HG03139 (cell line): ENCODE data around the gene CXorf65.

Source experiments
- ATAC-seq: cut with Tn5 transposase; IDR thresholded peaks from one replicate; pipeline ENCODE4 v1.9.1; 2021; ENCODE audit not compliant: unreplicated experiment

The CXorf65 gene

DNA sequence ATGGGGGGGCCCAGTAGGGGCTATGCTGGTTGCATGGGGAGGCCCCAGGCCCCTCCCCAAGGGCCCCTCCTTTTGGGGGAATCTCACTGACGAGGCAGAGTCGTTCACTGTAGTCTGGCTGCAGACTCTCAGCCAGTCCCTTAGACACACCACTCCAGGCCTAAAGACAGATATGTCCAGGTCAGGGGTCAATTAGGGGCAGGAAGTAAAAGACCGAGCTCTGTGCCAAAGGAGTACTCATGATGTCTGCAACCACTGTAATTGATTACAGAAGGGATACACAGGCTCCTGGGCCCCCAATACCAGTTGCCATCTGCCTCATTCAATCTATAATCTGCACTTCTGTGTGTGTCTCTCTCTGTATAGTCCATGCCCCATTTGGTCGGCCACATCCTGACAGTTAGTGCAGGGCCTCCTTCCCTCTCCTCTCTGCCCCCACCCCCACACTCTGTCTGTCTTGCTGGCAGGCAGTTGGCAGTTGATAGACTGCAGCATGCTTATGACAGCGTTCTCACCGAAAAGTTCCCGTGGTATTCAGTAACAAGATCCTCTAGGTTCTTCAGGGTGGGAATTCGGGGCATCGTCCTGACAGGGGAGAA lies 1.3 kb upstream of the CXorf65 start:
- ATAC-seq = no peak

DNA sequence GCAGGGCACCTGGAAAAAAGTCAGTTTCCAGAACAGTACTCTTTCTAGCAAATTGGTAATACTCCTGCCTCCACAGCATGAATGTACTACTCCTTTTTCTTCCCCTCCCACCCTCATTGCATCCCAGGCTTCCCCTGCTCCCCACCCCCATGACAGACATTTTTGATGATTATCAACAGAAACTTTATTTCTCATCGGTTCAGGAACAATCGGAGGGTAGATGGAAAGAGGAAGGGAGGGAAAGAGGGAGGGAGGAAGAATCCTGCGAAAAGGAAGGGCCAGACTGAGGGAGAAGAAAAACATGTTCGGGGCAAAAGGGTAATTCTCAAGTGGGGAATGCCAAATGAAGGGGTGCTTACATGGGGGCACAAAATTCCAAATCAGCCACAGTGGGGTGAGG lies 705 bp upstream of the CXorf65 start:
- ATAC-seq = no peak

DNA sequence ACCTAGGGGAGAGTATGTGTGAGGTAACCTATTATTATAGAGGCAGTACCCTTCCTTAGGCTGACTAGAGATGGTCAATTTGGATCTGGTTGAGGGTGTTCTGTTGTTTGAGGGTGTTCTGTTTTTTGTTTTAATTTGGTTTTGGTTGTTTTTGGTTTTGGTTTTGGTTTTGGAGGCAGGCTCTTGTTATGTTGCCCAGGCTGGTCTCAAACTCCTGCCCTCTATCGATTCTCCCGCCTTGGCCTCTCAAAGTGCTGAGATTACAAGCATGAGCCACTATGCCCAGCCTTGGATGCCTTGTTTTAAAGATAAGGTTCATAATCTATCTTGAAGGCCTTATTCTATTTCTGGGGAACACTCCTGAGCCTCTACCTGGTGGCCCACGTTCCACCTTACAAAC lies 912 bp downstream of the CXorf65 start:
- ATAC-seq = no peak

DNA sequence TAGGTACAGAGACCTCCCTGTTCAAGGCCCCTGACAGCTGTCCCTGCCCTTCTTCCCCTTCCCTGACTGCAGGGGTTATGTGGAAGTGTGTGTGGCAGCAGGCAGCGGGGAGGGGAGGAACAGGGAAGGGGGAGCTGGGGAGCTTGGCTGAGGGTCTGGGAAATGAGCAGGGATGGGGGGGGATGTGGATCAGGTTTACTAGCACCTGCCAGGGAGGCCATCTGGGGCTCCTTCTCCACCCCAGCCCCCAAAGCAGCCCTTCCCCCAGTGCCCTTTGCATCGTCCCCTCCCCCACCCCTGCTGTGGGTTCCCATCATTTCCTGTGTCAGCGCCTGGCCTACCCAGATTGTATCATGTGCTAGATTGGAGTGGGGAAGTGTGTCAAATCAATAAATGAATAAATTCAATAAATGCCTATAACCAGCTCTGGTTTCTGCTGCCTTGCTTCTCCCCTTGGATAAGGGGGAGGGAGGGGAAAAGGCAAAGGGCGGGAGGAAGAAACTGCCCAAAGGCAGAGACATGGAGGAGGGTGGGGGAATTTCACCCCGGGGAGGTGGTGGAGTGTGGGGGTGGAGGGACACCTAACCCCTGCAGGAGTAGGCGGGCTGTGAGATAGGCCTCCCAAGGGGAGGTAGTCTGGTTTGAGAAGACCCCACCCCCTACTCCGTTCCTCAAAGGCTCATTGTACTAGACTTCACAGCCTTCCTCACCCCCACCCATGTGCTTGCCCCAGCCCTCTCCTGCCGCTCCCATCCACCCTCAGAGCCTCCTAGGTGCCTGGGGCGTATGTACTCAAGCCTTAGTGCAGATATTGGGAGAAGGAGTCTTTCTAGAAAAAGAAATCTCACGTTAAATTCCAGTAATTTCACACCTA lies 3.2 kb downstream of the CXorf65 start:
- no peak for ATAC-seq

DNA sequence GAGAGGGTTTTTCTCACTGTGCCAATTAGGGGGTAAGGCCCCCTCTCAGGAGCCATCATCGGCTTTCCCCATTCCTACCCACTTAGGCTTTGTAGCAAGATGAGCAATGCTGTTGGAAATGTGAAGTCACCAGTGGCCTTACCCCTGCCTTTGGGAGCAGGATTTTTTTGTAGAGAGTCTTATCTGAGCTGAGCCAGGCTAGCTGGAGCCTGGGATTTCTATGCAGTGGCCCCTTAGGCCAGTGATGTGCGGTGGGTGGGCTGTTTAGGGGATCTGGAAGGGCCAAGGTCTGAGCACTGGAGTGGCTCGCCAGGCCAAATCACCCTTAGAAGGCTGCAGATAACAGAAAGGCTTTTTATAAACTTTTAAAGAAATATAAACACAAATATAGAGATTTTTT lies 4.2 kb downstream of the CXorf65 start:
- no peak for ATAC-seq

DNA sequence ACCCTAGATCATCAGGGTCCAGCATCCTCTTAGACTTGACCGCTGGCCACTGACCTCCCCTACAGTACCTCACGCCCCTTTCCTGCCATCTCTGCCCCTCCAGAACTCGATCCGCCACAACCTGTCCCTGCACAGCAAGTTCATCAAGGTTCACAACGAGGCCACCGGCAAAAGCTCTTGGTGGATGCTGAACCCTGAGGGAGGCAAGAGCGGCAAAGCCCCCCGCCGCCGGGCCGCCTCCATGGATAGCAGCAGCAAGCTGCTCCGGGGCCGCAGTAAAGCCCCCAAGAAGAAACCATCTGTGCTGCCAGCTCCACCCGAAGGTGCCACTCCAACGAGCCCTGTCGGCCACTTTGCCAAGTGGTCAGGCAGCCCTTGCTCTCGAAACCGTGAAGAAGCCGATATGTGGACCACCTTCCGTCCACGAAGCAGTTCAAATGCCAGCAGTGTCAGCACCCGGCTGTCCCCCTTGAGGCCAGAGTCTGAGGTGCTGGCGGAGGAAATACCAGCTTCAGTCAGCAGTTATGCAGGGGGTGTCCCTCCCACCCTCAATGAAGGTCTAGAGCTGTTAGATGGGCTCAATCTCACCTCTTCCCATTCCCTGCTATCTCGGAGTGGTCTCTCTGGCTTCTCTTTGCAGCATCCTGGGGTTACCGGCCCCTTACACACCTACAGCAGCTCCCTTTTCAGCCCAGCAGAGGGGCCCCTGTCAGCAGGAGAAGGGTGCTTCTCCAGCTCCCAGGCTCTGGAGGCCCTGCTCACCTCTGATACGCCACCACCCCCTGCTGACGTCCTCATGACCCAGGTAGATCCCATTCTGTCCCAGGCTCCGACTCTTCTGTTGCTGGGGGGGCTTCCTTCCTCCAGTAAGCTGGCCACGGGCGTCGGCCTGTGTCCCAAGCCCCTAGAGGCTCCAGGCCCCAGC lies 5.7 kb downstream of the CXorf65 start:
- no peak for ATAC-seq

DNA sequence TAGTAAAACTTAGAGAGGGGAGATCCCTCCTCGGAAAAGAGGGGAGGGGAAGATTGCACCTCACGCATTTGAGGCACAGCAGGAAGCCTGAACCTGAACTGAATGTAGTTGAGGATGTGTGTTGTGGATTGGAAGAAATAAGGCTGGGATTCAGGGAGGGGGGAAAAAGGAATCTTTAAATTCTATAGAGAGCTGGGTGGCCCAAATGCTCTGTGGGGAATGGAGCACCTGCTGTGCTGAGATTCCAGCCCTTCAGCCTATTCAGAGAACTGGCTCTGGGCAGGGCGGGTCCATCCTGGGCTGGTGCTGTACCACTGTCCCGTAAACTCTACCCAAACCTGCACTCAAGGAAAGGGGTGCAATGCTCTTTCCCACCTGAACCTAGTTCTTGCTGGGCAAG lies 6.8 kb downstream of the CXorf65 start:
- no peak for ATAC-seq

DNA sequence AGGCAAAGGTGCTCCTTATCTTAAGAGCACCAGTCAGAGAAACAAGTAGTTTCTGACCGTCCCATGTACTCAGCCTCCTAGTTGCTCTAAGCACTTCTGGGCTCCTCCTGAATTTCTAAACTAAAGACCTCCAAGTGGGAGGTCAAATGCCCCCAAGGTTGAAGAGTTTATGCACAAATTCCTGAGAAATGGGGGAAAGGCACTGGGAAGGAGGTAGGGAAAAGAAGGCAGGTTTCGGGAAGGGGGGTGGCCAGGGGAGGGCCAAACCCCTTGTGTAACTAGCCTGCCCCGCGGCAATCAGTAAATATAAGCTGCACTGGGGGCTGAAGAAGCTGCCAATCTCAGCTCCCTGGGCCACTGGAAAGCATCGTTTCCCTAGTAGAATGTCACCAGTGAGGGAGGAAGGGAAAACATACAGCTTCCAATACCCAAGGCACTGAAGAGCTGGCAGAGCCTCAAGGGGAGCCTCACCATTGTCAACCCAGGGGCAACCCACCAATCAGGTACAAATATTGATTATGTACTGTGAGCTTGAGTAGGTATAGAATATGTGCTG lies 7.5 kb downstream of the CXorf65 start:
- no peak for ATAC-seq

DNA sequence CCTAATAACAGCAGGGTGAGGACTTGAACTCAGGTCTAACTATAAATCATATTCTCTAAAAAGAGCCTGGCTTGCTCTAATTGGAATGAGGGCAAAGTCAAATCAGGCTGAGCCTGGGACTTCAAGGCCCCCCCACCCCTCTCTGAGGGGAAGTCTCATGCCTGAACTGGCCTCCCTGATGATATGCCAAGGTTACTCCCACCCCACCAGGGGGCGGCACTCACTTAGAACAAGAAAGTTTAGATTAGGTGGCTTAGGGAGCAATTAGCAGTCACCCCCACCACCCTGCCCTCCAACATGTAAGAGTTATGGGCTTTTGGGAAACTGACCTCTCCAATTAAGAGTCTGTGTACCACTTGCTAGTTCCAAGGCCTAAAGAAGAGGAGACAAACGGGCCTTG lies 8.2 kb downstream of the CXorf65 start:
- no peak for ATAC-seq

DNA sequence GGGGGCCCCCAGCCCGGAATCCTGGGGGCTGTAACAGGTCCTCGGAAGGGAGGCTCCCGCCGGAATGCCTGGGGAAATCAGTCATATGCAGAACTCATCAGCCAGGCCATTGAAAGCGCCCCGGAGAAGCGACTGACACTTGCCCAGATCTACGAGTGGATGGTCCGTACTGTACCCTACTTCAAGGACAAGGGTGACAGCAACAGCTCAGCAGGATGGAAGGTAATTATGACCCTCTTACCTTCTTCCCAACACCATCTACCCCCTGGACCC lies 9.8 kb downstream of the CXorf65 start:
- ATAC-seq = no peak

DNA sequence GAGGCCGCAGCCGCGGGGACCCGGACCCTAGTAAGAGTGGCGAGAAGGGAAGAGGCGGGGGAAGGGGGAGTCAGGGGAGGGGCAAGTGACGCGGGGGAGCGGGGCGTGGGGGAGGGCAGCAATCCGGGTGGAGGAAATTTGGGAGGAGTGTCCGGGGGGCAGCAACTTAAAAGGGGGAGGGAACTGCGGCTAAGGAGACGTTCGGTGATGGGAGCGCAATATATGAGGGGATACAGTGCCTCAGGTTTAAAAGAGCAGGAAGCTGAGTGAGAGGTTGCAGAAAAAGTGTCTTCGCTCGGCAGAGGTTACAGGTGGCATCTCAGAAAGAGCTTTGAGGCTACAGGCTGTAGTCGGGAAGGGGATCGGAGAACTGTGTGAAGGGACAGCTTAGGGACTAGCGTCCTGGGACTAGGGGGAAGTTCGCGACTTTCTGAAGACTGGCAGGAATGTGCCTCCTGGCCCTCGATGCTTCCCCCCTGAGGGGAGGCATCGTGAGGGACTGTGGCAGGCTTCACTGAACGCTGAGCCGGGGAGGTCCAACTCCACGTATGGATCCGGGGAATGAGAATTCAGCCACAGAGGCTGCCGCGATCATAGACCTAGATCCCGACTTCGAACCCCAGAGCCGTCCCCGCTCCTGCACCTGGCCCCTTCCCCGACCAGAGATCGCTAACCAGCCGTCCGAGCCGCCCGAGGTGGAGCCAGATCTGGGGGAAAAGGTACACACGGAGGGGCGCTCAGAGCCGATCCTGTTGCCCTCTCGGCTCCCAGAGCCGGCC lies 10.4 kb downstream of the CXorf65 start:
- ATAC-seq = no peak

DNA sequence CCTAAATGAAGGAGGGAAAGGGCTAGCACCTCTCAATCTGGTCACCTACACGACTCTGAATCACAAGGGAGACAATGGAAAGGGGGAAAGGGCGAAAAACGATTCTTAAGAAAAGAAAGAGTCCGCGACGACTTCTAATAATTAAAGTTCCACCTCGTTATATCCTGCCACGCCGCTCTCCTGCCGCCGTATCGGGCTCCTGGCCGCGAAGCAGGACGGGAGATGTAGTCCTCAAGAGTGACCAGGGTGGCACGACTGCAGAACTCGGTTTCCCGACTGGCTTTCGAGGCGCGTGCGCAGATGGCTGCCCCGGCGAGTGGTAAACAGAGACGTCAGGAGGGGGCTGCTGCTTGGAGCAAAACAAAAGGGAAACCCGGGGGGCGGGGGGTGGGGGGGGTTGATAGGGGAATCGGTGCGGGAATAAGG lies 11.0 kb downstream of the CXorf65 start, which contains the start of gene FOXO4:
Gene FOXO4, plus strand, starts transcription at position 297 of the 426 bp plus-strand sequence. CDS start 678 bp downstream, outside the sequence.
- ATAC-seq = peak; percentile 91

DNA sequence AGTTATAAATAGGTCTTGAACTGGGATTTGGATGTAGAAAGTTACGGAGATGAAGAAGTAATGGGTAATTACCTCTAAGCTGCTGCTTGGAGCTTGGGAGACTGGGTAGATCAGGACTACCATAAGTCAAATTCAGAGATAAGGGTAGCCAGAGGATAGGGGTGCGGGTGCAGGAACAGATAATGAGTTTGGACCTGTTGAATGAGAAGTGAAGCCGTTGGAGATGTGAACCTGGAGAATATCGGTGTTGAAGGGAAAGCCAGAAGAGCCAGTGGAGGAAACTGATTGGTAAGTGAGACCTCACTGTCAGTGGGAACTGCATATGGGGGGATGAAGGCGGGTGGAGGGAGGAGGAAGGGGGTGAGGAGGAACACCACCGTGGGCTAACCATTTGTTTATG lies 11.5 kb downstream of the CXorf65 start:
- no peak for ATAC-seq

DNA sequence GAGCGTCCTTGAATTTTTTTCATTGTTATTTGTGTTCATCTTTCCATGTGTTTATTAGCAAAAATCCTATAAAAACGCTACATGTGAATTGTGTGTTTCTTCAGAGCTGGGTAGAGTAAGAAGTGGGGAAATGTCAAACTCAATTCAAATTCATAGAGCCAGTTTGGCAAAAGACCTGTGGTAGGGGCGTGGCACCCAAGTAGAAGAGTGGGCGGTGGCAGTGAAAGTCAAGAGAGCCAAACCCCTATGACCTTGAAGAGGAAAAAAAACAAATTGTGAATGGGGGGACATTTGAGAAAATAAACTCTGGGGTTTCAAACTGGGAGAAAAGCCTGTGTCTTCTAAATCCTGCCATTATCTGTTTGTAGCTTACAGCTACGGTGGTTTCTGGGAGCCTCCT lies 15.3 kb downstream of the CXorf65 start:
- ATAC-seq = no peak

DNA sequence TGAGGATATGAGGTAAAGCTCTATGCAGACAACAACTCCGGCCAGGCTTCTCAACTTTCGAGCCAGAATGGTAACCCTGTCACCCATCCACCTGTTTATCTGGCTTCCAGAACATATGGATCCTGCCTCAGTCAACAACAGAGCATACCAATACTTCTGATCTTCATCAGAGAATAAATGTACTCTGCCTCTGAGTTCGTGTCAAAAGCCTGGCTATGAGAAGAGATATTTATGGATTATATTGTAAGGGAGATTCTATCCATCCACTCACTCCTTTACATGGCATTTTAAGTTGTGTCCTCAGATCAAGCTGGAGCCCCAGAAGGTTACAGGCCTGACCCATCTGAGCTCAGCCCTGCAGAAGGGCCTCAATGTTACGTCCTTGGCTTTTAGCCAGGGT lies 20.6 kb downstream of the CXorf65 start:
- no peak for ATAC-seq

DNA sequence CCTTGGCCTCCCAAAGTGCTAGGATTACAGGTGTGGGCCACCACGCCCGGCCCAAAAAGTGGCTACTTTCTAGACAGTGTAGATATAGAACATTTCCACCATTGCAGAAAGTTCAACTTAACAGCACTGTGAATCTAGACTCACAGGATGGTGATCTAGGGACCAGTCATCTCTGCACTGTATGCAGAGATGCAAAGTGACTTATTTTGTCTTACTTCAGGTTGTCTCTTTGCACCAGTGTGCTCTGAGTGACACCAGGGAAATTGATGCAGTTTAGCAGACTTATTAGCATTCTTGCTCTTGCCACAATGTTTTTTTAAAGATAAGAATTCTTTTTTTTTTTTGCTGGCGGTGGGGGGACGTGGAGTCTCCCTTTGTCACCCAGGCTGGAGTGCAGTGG lies 23.7 kb downstream of the CXorf65 start:
- no peak for ATAC-seq

DNA sequence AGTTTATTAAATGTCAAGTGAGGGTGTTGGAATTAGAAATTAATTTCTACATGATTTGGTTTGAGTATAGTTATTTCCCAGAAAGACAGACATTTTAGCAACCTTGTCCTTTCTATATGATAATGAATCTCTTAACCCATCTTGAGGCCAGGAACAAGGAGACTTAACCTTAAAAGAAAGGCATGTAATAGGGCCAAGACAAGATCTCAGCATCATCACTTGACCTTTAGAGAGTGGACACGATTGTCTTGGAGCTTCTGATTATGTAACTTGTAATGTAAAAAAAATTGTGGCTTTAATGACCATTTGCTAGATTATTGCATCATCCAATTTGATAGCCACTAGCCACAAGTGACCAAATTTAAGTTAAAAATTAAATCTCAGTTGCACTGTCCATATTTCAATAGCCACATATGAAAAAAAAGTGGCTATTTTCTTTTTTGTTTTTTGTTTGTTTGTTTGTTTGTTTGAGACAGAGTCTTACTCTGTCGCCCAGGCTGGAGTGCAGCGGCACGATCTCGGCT lies 24.4 kb downstream of the CXorf65 start:
- no peak for ATAC-seq

DNA sequence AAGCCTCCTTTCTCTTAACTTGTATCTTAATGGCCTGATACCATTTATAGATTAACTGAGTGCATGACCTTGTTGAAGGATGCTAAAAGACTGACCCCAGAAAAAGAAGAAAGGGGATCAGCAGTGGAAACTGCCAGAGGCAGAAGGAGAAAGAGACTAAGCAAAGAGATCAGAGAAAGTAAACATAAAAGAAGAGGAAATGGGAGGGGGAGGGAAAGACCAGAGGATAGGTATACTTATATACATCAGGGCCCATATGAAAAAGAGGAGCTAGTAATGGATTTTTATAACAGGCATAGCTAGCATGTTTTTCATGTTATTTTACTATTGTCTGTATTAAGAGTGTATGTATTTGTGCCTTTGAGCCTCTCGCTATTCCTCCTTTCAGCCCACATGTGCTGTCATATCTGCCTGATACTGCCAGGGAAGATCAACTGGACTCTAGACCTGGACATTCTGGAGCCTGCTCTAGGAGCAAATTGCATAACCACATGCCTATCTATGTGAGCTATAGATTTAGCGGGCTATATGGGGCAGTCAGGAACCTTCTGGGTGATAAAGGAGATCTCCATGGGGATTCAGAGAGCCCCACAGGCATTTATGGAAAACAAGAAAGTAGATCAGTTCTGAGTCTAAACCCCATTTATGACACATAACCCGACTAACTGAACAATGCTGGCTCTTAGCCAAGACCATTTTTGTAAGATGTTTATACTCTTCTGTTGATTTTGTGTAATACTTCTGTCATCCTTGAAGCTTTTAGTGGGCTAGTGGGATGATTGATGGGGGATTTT lies 25.0 kb downstream of the CXorf65 start:
- no peak for ATAC-seq

DNA sequence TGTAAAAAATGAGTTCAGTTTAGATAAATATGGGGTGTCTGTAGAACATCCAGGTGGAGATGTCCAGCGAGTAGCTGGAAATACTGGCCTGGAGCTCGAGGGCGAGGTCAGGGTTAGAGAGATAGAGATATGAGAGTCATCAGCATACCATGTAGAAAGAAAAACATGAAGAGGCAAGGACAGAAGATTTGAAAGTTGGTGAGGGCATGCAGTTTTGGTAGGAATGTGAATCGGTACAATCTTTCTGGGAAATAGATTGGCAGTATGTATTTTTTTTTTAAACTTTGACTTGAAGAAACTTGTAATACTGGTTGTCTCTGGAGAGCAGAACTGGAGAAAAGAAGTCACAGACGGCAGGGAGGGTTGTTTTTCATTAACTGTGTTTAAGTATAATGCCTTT lies 36.0 kb downstream of the CXorf65 start:
- ATAC-seq = no peak
